Esophagus muscularis mucosa (tissue), 3 donors: ENCODE measurements around the gene LRRC8D.

Experiments used
- CTCF ChIP-seq, 3 experiments: fragments of 200-600 bp in 2 of 3; fragments of 450-650 bp in 1 of 3; sonication (generic) in 2 of 3; IDR thresholded peaks; one replicate each; pipeline ENCODE4 v1.5.1; 2017 to 2019; ENCODE audit warnings: antibody characterized with exemption in 3 of 3, mild to moderate bottlenecking in 2 of 3, moderate library complexity in 1 of 3
- EP300 ChIP-seq: sonication (generic); formaldehyde crosslinking; IDR thresholded peaks from one replicate; pipeline ENCODE4 v1.6.1; 2017; ENCODE audit warnings: antibody characterized with exemption

- TF ChIP-seq CTCF (IDR thresholded peaks at IDR 0.05), result no peak
- TF ChIP-seq EP300, result no peak
Observed at GRCh38 chr1:89887270-89887669, 66.4 kb downstream of the LRRC8D start.
